B cell (primary cell): ENCODE measurements around the gene HIVEP1.

Experiments used
- CTCF ChIP-seq: fragments of 200-600 bp; IDR thresholded peaks from one replicate; pipeline ENCODE4 v1.8.0; 2022; ENCODE audit warnings: antibody characterized with exemption, mild to moderate bottlenecking
- EZH2 ChIP-seq: IDR thresholded peaks from 2 replicates; pipeline ENCODE4 v1.6.1; 2012; ENCODE audit warnings: borderline replicate concordance, low read depth, mild to moderate bottlenecking, moderate library complexity, low read length; ENCODE audit not compliant: insufficient read depth, poor library complexity, severe bottlenecking

GRCh38 chr6:11975353-11975977 is 36.6 kb upstream of the HIVEP1 start:
- TF ChIP-seq CTCF (no peak), EZH2 (no peak)
